ENCODE results near the gene MYH9. TPM values are rescaled to one million over a fixed set of nuclear protein-coding genes. Genes with fewer than 3 reads are reported as not detected.

Gene MYH9
- total RNA-seq, 1 experiment from 2014 or later: 258 TPM

- no peaks in the 10 kb centered on the region for H3K4me1 ChIP-seq (ENCODE audit: control insufficient read depth in 1 of 2, insufficient read depth in 2 of 2, low read length in 2 of 2)
- no peaks in the 10 kb centered on the region for H3K27me3 ChIP-seq (ENCODE audit: insufficient read depth, low read length)
- H4K20me1 ChIP-seq (ENCODE audit: insufficient read depth): no peaks in the 10 kb centered on the region
- H3K9ac ChIP-seq (ENCODE audit: low read length): no peak overlapping the region
- H2AFZ ChIP-seq (ENCODE audit: low read depth, low read length, poor library complexity, severe bottlenecking): no peak overlapping the region
- no peak overlapping the region for H3K4me3 ChIP-seq (replicated peaks in 1 of 2; ENCODE audit: low read depth in 1 of 2, low read length in 2 of 2)
- no peak overlapping the region for H3K27ac ChIP-seq (ENCODE audit: low read depth, low read length)
- ATAC-seq (no peak), DNase-seq (ENCODE audit: low read depth, low spot score) (no peak)
- H3K9me3 ChIP-seq (ENCODE audit: control insufficient read depth in 1 of 2, insufficient read depth in 1 of 2, low read depth in 1 of 2, low read length in 2 of 2): no peaks in the 10 kb centered on the region
- RAD21 ChIA-PET (ENCODE audit: low non-redundant PET in 1 of 2, low total read pairs in 2 of 2, uncharacterized antibody in 2 of 2, unreplicated experiment in 2 of 2): no interaction called here
- no peak overlapping the region for H3K4me2 ChIP-seq (ENCODE audit: low read length)
- CTCF ChIA-PET: interaction anchor here (1.4 to 1.9 kb wide), 4 partner anchors 16 to 186 kb away, joined by 3 to 9 read pairs (median 4); no protein-coding TSS in a partner anchor
- TF ChIP-seq ZFX (IDR thresholded peaks at IDR 0.05): no peak
- no peak for TF ChIP-seq REST (IDR thresholded peaks at IDR 0.05; ENCODE audit: low read depth)
- TF ChIP-seq EGR1 (IDR thresholded peaks at IDR 0.05; ENCODE audit: low read depth): no peak
- TF ChIP-seq ZBTB33 (IDR thresholded peaks at IDR 0.05; ENCODE audit: extremely low read depth, insufficient replicate concordance, low read length): no peak
- TF ChIP-seq ATF3 (IDR thresholded peaks at IDR 0.05): no peak
- TF ChIP-seq CEBPB (IDR thresholded peaks at IDR 0.05; ENCODE audit: low read depth): no peak
- no peak for TF ChIP-seq EZH2phosphoT487 (IDR thresholded peaks at IDR 0.05; ENCODE audit: borderline replicate concordance)
- TF ChIP-seq FOSL1 (IDR thresholded peaks at IDR 0.05; ENCODE audit: low read depth): no peak
- no peak for TF ChIP-seq MAX (IDR thresholded peaks at IDR 0.05)
- TF ChIP-seq SP1 (IDR thresholded peaks at IDR 0.05; ENCODE audit: low read depth): no peak
- no peak for TF ChIP-seq ZNF274 (IDR thresholded peaks at IDR 0.05; ENCODE audit: low read depth, low read length)
- no peak for TF ChIP-seq JUND (IDR thresholded peaks at IDR 0.05)
- no peak for TF ChIP-seq POLR2AphosphoS5 (IDR thresholded peaks at IDR 0.05; ENCODE audit: low read depth, low read length)
- no peak for TF ChIP-seq TCF7L2 (IDR thresholded peaks at IDR 0.05; ENCODE audit: borderline replicate concordance, extremely low read depth, insufficient read depth, insufficient read length)
- no peak for TF ChIP-seq POLR2A (IDR thresholded peaks at IDR 0.05; ENCODE audit: borderline replicate concordance, extremely low read depth, insufficient read depth, insufficient read length)
- no peak for TF ChIP-seq SIN3A (IDR thresholded peaks at IDR 0.05; ENCODE audit: low read depth)
- no peak for TF ChIP-seq CTCF (IDR thresholded peaks at IDR 0.05 in 2 of 3, conservative IDR thresholded peaks at IDR 0.05 in 1 of 3; ENCODE audit: borderline replicate concordance in 1 of 3, insufficient read depth in 1 of 3, low read depth in 2 of 3, low read length in 2 of 3)
- H3K79me2 ChIP-seq (ENCODE audit: insufficient read depth, low read length): no peaks in the 10 kb centered on the region
- POLR2A ChIA-PET: no interaction called here
- no peaks in the 10 kb centered on the region for H3K9me2 ChIP-seq (ENCODE audit: insufficient read depth)
- intact Hi-C loops (cut with micrococcal nuclease): no loop called here
- H3K36me3 ChIP-seq (ENCODE audit: control insufficient read depth in 1 of 2, insufficient read depth in 2 of 2, low read length in 2 of 2): peaks cover 58 to 62% of the 10 kb centered on the region in 2 experiments; a peak in 3 of 4 replicates
- BruUV-seq (replicated peaks): no TSS peak
Measured at GRCh38 chr22:36285017-36285416, 102.8 kb downstream of the MYH9 start.

Data from HCT116 (cell line).